Ovary (tissue), 3 donors: ENCODE data around the gene GON4L.

Experiments
- EP300 ChIP-seq: sonication (generic); formaldehyde crosslinking; IDR thresholded peaks from one replicate; pipeline ENCODE4 v1.6.1; 2017; ENCODE audit warnings: antibody characterized with exemption
- POLR2A ChIP-seq: fragments of 450-650 bp; IDR thresholded peaks from one replicate; pipeline ENCODE4 v1.6.1; 2017; ENCODE audit warnings: antibody characterized with exemption, mild to moderate bottlenecking, moderate library complexity
- TF ChIP-seq, protein P1 (sequence below), 3 donors: fragments of 450-650 bp in 2 of 3; fragments of 200-600 bp in 1 of 3; IDR thresholded peaks; one replicate each; pipeline versions ENCODE4 v1.5.1 to v1.8.0; 2016 to 2022; ENCODE audit warnings: antibody characterized with exemption in 3 of 3, mild to moderate bottlenecking in 1 of 3
- donor health status: DM: no; HTN: no; CAD: no.

DNA sequence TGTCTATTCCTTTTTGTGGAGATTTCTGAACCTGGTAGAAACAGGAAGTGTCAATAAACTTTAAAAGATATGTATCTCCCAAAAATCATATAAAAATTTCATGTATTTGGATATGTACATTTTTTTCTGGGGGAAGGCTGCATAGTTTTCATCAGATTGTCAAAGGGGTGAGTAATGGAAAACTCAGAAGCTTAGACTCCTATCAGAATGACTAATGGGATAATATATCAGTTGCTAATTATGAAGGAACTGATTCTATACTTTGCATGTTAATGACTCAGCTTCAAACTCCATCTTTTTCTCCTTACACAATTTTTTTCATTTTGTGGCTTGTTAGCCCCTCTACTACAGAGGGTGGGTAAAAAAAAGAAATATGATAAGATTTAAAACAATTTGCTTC lies 55.9 kb downstream of the GON4L start:
- TF ChIP-seq, protein P1, sequence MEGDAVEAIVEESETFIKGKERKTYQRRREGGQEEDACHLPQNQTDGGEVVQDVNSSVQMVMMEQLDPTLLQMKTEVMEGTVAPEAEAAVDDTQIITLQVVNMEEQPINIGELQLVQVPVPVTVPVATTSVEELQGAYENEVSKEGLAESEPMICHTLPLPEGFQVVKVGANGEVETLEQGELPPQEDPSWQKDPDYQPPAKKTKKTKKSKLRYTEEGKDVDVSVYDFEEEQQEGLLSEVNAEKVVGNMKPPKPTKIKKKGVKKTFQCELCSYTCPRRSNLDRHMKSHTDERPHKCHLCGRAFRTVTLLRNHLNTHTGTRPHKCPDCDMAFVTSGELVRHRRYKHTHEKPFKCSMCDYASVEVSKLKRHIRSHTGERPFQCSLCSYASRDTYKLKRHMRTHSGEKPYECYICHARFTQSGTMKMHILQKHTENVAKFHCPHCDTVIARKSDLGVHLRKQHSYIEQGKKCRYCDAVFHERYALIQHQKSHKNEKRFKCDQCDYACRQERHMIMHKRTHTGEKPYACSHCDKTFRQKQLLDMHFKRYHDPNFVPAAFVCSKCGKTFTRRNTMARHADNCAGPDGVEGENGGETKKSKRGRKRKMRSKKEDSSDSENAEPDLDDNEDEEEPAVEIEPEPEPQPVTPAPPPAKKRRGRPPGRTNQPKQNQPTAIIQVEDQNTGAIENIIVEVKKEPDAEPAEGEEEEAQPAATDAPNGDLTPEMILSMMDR (IDR thresholded peaks at IDR 0.05): no peak
- TF ChIP-seq EP300 (no peak), POLR2A (no peak)
